NB4 (cell line): ENCODE data around the gene CKLF.
A peak's percentile ranks its signal among the peaks of the same experiment; 100 is the strongest.

ENCODE experiments used
- DNase-seq: peaks from one replicate; pipeline ENCODE4 v3.0.0; 2010; ENCODE audit warnings: low read depth
- H3K4me3 ChIP-seq: one replicate; pipeline ENCODE4 v1.5.1; 2011; ENCODE audit warnings: mild to moderate bottlenecking, low read depth, low read length, moderate library complexity
- CTCF ChIP-seq: IDR thresholded peaks from one replicate; pipeline ENCODE4 v1.5.1; 2012; ENCODE audit warnings: low read depth, low read length
- MAX ChIP-seq: IDR thresholded peaks from 2 replicates; pipeline ENCODE4 v1.6.1; 2011; ENCODE audit warnings: low read depth, low read length
- MYC ChIP-seq: IDR thresholded peaks from 2 replicates; pipeline ENCODE4 v1.6.1; 2011; ENCODE audit warnings: low read depth, low read length
- POLR2A ChIP-seq: IDR thresholded peaks from 2 replicates; pipeline ENCODE4 v1.6.1; 2011; ENCODE audit warnings: mild to moderate bottlenecking; ENCODE audit not compliant: insufficient read length; ENCODE audit errors: extremely low read depth

CKLF gene

GRCh38 chr16:66508914-66509496 lies 43.4 kb upstream of the CKLF start:
- DNase-seq: no peak
- TF ChIP-seq CTCF: no peak
- TF ChIP-seq MAX: no peak
- no peak for TF ChIP-seq MYC
- TF ChIP-seq POLR2A: no peak
- H3K4me3 ChIP-seq: no peak overlapping the region

- TF ChIP-seq POLR2A (no peak), MYC (no peak), MAX (no peak), CTCF (no peak)
- no peak for DNase-seq
- H3K4me3 ChIP-seq: no peak overlapping the region
Observed at GRCh38 chr16:66509576-66509975, 42.8 kb upstream of the CKLF start.

- TF ChIP-seq POLR2A (no peak), CTCF (no peak), MYC (no peak), MAX (no peak)
- no peak for DNase-seq
- no peak overlapping the region for H3K4me3 ChIP-seq
Observed at GRCh38 chr16:66510298-66510697, 42.1 kb upstream of the CKLF start.

- TF ChIP-seq CTCF: no peak
- no peak for TF ChIP-seq MYC
- TF ChIP-seq POLR2A: no peak
- DNase-seq: no peak
- H3K4me3 ChIP-seq: no peak overlapping the region
Observed at GRCh38 chr16:66510711-66511601, 41.4 kb upstream of the CKLF start.

- no peak overlapping the region for H3K4me3 ChIP-seq
- DNase-seq: peak; percentile 35
- no peak for TF ChIP-seq MAX
- TF ChIP-seq POLR2A: no peak
- TF ChIP-seq CTCF: no peak
Observed at GRCh38 chr16:66511602-66512271, 40.6 kb upstream of the CKLF start.
